GM21390 (cell line): ENCODE results near the gene SF3A2.

ENCODE experiments used
- ATAC-seq: cut with Tn5 transposase; IDR thresholded peaks from one replicate; pipeline ENCODE4 v1.9.1; 2021; ENCODE audit not compliant: unreplicated experiment

The SF3A2 gene

GRCh38 chr19:2288818-2289713, 52.4 kb downstream of the SF3A2 start:
- no peak for ATAC-seq

GRCh38 chr19:2289714-2290435, 53.3 kb downstream of the SF3A2 start:
- ATAC-seq: no peak

- ATAC-seq: no peak
These were observed 54.0 kb downstream of the SF3A2 start for GRCh38 chr19:2290441-2291184.

DNA sequence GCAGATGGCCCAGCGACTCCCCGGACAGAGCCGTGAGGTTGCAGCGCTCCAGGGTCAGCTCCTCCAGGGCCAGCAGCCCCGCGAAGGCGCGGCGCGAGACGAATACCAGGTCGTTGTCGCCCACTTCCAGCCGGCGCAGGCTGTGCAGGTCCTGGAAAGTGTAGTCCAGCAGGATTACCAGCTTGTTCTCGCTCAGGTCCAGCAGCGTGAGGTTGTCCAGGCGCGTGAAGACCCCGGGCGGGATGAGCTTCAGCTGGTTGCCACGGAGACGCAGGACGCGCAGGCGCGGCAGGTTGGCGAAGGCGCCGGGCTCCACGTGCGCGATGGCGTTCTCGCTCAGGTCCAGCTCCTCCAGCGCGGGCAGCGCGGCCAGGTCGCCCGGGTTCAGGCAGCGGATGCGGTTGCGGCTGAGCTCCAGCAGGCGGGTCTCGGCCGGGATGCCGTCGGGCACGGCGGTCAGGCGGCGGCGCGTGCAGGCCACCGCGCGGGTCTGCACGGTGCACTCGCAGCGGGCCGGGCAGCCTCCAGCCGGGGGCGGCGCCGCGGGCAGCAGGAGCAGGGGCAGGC, 54.6 kb downstream of the SF3A2 start:
- no peak for ATAC-seq

DNA sequence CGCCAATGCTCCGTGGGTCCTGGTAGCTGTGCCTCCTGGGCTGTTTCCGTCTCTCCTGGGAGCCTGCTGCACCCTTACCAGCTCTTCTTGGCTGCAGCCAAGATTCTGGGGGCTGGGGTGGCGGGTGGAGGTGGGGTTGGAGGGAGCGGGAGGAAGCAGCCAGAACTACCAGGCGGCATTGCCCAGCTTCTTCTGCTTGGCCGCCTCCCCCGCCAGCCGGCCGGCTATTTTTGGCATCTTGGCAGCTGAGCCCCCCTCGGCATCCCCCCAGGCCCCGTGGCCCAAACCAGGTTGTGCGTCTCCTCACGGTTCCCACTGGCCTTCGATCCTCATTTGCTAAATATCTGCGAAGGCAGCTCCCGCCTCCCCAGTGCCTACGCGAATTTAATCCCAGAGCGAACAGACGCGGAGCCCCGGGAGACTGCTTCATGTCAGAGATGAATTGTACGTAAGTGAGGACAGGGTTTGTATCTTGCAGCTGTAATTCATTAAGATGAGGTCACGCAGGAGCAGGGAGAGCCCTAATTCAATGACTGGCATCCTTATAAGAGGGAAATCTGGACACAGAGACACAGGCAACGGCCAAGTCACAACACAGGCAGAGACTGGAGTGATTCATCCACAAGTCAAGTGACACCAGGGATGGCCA, 58.2 kb downstream of the SF3A2 start:
- ATAC-seq: no peak

GRCh38 chr19:2296141-2296540, 59.5 kb downstream of the SF3A2 start:
- ATAC-seq: no peak
